ENCODE measurements around the gene RPL4. TPM values are rescaled to one million over a fixed set of nuclear protein-coding genes. Genes with fewer than 3 reads are reported as not detected.
"Not testable (repeated sequence)": the region's sequence is repeated elsewhere in the genome, so short reads cannot be mapped to it uniquely, and the experiment has no call there.

RPL4 gene
- total and polyA plus RNA-seq, 12 donors, result 1,152 to 3,057 (median 1,312) TPM

DNA sequence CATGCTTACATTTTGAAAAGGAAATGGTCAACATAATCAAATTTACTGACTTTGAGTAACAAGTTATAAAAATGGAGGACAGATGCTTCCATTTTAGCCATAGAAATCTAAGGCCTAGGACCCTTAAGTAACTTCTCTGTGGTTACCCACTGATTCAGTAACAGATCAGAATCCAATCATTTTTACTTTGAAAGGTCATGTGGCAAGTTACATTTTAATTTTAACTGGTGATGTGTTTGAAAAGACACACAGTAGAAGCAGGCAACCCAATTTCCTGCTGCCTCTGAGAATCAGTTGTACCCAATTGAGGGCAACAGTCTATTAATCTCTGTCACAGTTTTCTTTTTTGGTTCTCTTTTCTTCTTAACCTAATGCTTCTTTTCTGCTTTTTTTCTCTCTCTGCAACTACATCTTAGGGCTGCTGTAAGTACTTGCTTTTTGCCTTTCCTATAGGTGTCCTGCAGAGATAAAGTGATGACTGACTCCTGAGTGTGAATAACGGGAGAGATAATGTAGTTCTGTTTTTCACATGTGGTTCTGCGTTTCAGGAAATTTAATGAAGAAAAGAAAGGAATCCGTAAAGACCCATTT lies 3.7 kb upstream of the RPL4 start:
- Histone ChIP-seq H3K4me3 (no peak overlapping the region), H3K9me3 (no peaks in the 10 kb centered on the region), H3K36me3 (peaks cover 0 to 17% (median 0%) of the 10 kb centered on the region in 9 donors), H3K4me1 (peaks cover 0 to 18% (median 16%) of the 10 kb centered on the region in 9 donors), H3K27ac (no peak overlapping the region), H3K27me3 (no peaks in the 10 kb centered on the region)
- intact Hi-C loops (cut with DNase I), result no loop called here
- ATAC-seq (no peak), DNase-seq (no peak)
- TF ChIP-seq, protein P1, sequence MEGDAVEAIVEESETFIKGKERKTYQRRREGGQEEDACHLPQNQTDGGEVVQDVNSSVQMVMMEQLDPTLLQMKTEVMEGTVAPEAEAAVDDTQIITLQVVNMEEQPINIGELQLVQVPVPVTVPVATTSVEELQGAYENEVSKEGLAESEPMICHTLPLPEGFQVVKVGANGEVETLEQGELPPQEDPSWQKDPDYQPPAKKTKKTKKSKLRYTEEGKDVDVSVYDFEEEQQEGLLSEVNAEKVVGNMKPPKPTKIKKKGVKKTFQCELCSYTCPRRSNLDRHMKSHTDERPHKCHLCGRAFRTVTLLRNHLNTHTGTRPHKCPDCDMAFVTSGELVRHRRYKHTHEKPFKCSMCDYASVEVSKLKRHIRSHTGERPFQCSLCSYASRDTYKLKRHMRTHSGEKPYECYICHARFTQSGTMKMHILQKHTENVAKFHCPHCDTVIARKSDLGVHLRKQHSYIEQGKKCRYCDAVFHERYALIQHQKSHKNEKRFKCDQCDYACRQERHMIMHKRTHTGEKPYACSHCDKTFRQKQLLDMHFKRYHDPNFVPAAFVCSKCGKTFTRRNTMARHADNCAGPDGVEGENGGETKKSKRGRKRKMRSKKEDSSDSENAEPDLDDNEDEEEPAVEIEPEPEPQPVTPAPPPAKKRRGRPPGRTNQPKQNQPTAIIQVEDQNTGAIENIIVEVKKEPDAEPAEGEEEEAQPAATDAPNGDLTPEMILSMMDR (IDR thresholded peaks at IDR 0.05), result no peak
- 86 to 88% methylated on average over 3 of the region's 3 CpGs for WGBS, 2 donors

GRCh38 chr15:66505818-66506217 lies 1.2 kb upstream of the RPL4 start:
- TF ChIP-seq, protein P1 (IDR thresholded peaks at IDR 0.05), result no peak
- WGBS, 2 donors, result 38 to 48% methylated on average over 4 of the region's 4 CpGs
- peak overlapping the region in 4 of 10 donors; percentile 93 to 98 (median 95) for H3K27ac ChIP-seq

DNA sequence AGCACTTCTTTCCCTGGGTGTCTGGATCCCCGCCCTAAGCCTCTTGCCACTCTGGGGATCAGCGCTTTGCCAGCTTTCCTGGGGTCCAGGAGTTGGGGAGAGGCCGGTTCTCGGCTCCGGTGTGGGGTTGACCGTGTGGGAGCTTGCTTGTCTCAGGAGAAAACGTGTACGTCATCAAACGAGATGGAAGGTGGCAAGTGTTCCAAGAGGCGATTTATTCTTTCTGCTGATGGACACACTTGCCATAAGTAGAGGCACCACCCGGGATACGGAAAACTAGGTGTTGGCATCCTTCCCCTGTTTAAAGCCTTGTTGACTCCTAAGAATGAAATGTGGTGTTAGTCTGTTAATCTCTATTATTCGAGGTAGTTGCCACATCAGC lies 766 bp upstream of the RPL4 start:
- intact Hi-C loops (cut with DNase I), result no loop called here
- WGBS, 2 donors, result 1 to 2% methylated on average over 13 of the region's 13 CpGs
- Histone ChIP-seq H3K4me1 (peaks cover 5 to 42% (median 27%) of the 10 kb centered on the region in 9 donors), H3K9me3 (no peaks in the 10 kb centered on the region), H3K27ac (peak overlapping the region in 9 of 10 donors; percentile 89 to 98 (median 94)), H3K36me3 (peaks cover 0 to 40% (median 23%) of the 10 kb centered on the region in 9 donors), H3K27me3 (no peaks in the 10 kb centered on the region), H3K4me3 (peak overlapping the region; percentile 57 to 99 (median 86))
- peak in 3 of 8 donors; percentile 2 to 48 (median 29) for ATAC-seq
- DNase-seq, result no peak
- TF ChIP-seq, protein P1 (IDR thresholded peaks at IDR 0.05), result no peak

More at GRCh38 chr15:66505818-66506217, 1.2 kb upstream of the RPL4 start:
- ATAC-seq (no peak), DNase-seq (no peak)
- Histone ChIP-seq H3K4me1 (peaks cover 5 to 42% (median 27%) of the 10 kb centered on the region in 9 donors), H3K9me3 (no peaks in the 10 kb centered on the region), H3K4me3 (peak overlapping the region in 9 of 10 donors; percentile 57 to 99 (median 85)), H3K27me3 (no peaks in the 10 kb centered on the region), H3K36me3 (peaks cover 0 to 36% (median 19%) of the 10 kb centered on the region in 9 donors)
- intact Hi-C loops (cut with DNase I), result no loop called here

DNA sequence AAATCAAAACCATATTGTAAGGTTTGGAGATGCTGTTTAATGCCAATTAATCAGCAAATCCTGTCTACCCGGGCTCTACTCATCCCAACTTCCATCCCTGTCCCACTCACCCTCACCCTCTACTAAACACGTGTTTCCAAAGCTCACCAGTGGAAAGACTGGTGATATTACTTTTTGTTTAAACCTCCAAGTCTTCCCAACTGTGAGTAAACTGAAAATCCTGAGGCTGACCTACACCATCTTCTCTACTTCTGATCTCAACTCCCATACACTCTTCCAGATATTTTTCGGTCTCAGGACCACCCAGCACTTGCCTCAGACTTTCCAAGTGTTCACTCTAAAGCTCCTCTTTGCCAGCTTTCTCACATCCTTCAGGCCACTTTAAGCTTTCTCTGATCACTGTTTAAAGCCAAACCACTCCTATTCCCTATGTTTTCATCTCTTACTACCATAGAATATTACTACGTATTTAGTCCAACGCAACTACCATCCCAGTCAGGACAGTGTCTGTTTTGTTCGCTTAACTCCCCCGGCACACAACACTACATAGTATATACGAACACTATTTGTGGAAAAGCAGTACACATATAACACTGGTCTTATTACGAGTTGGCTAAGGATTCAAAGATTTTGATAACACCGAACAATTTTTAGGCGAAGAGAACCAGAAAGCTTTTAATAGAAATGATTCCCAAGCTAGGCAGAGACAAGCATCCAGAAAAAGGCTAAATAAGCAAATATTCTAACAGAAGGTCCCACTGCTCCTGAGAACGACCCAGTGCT lies 684 bp downstream of the RPL4 start:
- intact Hi-C loops (cut with DNase I), result no loop called here
- peak overlapping the region; percentile 80 to 98 (median 94) for H3K27ac ChIP-seq
- TF ChIP-seq, protein P1 (IDR thresholded peaks at IDR 0.05), result no peak
- H3K36me3 ChIP-seq, result peaks cover 0 to 50% (median 38%) of the 10 kb centered on the region in 9 donors
- peak overlapping the region; percentile 57 to 99 (median 86) for H3K4me3 ChIP-seq
- DNase-seq (no peak), ATAC-seq (no peak)
- no peaks in the 10 kb centered on the region for H3K9me3 ChIP-seq
- WGBS, 2 donors, result 0% methylated on average over 12 of the region's 12 CpGs
- no peaks in the 10 kb centered on the region for H3K27me3 ChIP-seq
- peaks cover 5 to 42% (median 28%) of the 10 kb centered on the region in 9 donors for H3K4me1 ChIP-seq

DNA sequence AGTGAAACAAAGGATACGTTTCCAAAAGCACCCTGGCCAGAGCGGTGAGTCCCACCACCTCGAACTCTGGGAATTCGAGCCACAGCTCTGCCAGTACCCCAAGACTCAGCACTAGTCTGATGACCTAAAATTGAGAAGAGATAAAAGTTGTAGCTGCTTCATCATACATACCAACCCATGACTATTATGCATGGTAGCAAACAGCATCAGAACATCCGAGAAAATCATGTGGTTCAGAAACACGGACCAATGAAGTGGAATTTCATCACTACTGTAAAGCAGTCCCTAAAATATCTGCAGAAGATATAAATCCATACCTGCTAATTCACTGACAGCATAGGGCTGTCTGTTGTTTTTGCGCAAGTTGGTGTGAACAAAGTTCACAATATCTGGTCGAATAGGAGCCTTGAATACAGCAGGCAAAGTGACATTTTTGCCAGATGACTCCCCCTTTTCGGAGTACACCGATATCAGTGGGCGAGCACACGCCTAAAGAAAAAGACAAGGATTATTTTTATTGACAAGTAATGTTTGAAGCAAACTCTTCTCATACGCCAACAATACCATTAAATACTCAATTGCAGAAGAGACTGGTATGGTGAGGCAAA lies 1.5 kb downstream of the RPL4 start:
- Histone ChIP-seq H3K4me3 (peak overlapping the region in 8 of 10 donors; percentile 57 to 99 (median 86)), H3K4me1 (peaks cover 5 to 48% (median 35%) of the 10 kb centered on the region in 9 donors), H3K36me3 (peaks cover 0 to 54% (median 40%) of the 10 kb centered on the region in 9 donors), H3K27ac (peak overlapping the region in 5 of 10 donors; percentile 93 to 98 (median 94))
- ATAC-seq; DNase-seq; H3K9me3 ChIP-seq; intact Hi-C loops (cut with DNase I); H3K27me3 ChIP-seq: not testable (repeated sequence)
- 57% methylated on average over 13 of the region's 13 CpGs for WGBS, 2 donors
